SKM-1 treated with dmso at 0.1 percent for 144 hours (cell line): ENCODE data around the gene AAMP.
"Not testable (repeated sequence)": the region's sequence is repeated elsewhere in the genome, so short reads cannot be mapped to it uniquely, and the experiment has no call there.

Experiments used
- DNase-seq: peaks from one replicate; lab custom pipeline; 2025; ENCODE audit not compliant: unreplicated experiment; lab: John Stamatoyannopoulos, UW

The AAMP gene

DNA sequence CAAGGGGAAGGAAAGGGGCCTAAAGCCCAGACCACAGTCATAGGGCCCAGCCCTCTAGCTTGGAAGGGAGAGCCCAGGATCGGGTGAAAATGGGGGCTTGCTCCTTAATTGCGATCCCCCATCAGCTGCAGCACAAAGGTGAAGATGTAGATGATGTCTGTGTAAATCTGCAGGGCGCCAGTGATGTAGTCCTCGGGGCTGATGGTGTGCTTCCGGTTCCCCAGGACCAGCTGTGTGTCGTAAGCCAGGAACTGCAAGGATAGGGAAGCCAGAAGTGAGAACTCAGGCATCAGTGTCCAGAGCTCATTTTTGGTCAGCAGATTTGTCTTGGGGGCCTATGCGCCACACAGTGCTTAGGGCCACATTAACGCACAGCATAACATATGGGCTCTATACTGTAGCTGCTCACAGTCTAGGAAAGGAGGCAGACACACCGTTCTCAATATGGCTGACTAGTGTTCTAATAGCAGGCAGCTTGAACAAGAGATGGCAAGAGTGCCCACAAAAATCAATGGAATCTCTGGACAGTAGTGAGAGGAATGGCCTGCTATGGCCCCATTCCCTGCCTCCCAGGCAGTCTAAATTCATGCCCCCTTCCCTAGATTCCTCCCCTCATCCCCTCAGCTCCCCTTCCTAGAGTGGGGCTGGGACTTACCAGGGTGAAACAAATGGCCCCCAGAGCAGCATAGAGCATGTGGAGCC, 5.6 kb upstream of the AAMP start:
- no peak for DNase-seq

- no peak for DNase-seq
These were observed 4.6 kb upstream of the AAMP start for GRCh38 chr2:218274586-218274985.

DNA sequence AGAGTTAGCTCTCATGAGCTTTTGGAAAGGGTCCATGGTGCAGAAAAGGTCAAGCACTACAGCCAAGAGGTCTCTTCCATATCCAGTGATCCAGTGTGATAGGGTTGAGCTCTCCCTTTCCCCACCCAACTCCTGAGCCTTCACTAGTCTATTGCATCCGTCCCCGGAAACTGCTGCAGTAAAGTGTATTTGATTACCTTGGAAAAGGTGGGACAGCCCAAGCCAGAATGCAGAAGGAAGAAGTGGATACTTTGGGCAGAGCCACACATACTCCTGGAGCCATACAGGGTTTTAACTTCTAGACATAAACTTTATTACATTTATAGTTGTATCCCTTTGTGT, 3.9 kb upstream of the AAMP start:
- no peak for DNase-seq

- not testable (repeated sequence) for DNase-seq
These were observed 3.4 kb upstream of the AAMP start for GRCh38 chr2:218273214-218273907.

DNA sequence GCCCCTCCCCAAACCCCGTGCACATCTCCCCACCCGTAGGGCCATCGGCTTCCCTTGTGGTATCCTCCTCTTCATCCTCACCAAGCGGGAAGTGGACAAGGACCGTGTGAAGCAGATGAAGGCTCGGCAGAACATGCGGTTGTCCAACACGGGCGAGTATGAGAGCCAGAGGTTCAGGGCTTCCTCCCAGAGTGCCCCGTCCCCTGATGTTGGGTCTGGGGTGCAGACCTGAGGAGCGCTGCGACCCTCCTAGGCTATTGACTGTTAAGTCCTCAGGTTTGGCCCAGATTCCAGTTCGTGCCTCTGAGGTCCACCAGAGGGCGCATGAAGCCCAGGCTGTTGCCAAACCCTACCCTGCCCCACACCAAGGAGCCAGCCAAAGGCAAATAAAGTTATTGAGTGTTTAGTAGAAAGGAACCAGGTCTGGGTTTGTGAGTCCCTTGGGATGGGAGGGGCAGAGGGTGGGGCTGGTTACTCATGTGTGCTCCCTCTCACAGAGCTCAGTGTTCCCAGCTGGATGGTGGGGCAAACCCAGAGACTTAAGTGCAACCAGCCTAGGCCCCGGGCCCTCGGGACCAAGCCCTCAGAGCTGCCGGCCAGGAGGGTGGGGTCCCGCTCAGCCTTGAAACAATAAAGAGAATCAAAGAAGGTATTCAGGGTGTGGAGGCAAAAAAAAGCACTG, 2.7 kb upstream of the AAMP start:
- peak; percentile 68 for DNase-seq

DNA sequence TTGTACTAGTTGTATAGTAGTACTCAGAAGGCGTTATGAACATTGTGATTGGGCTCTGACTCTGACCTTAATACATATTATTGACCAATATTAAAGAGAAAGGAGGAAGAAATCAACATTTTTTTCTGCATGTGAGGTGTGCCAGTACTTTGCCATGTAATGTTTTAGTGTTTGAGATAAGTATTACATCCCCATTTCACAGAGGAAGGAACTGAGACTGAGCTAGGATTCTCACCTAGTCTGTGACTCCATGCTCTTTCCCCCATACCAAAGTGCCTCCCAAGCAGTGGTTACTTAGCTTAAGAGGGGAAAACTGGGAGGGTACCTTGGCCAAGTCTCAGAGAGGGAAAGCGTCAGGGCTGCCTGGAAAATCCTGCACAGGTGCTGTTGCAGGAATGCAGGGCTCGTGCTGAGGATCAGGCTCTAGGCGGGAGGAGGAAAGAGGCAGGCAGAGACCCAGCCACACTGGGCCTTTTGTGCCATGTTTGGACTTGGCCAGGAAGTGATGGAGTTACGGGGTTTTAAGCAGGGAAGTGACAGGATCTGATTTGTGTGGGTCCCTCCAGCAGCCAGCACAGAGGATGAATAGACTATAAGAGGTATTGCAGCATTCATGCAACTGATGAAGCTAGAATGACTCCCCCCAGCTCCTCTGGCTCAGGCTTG, 2.1 kb upstream of the AAMP start:
- DNase-seq = no peak

DNA sequence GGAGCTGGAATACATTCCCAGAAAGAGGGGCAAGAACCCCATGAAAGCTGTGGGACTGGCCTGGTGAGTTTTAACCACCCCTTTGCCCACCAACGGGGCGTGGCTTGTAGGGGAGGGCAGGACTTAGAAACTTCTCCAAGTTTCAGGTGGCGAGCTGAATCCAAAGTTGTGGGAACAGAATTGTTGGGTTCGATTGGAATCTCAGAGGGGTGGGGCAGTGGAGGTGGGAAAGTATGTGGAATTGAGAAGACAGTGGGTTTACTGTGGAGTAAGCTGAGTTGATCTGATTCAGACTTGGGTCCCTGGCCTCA, 1.5 kb upstream of the AAMP start:
- no peak for DNase-seq

DNA sequence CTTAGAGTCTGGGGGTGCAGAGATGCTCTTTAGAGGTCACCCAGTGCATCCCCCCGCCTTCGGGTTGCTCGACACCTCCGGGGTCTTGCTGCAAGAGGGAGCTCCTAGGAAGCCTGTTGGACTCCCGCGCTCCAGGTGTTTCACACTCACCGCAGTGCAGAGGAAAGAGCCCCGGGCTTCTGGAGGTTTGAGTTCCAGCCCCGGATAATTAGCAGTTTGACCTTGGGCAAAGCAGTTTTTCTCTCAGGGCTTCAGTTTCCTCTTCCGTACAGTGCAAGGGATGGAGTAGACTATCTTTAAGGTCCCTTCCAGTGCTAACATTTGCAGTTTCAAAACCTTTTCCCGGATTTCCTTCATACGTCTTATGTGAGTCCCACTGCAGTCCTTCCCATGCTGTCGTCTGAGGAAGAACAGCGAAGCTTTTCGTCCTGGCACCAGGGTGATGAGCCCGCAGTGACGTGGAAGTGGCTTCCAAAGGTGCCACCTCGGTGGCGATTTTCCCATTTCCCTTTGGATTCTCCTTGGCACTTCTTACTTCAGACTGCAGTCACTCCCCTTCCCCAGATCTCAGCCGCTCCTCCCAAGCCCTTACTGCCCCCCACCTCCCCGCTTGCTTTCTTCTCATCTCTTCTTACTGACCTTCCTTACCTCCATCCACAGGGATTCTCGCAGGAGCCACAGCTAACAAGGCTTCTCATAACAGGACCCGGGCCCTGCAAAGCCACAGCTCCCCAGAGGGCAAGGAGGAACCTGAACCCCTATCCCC, 967 bp upstream of the AAMP start:
- DNase-seq = no peak

DNA sequence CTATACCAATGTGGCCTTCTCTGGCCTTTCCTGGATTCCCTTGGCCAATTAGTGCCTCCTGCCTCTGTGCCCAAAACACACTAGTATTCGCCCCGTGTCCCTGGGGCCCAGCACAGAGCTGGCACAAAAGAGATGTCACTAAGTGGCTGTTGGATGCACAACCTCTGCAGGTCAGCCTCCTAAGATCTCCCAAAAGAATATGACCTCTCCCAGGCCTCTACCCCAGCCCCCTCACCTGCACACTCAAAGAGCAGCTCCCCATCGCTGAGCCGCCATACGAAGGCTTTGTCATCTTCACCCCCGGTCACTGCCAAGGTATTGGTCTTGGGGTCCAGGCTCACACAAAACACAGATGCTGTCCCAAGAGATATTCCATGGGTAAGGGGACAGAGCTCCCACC, 2.7 kb downstream of the AAMP start:
- DNase-seq = no peak

DNA sequence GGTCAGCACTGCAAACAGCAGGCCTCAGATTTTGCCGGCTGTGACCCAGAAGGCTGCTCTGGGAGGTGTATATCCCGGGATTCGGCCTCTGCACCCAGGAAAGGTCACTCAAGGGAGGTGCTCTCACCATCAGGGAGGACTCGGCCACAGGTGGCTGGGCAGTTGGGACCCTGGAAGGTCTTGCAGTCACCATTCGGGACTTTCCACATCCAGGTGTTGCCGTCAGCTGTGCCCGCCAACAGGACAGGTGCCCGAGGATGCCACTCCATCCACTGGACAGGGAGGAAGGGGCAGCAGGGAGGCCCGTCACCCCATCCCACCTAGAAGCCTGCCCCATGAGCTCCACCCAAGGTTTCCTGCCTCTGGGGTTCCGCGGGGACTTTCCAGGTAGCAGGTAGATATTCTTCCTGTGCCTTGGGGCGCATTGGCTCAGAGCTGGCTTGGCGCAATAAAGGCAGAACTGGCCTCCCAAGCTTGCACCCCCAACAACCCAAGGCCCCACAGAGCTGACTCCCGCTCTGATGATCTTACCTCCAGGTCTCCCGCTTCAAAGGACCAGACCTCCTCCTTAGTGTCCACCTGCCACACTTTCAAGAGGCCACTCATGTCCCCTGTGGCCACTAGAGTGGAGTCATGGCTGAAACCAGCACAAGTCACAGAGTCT, 3.5 kb downstream of the AAMP start:
- DNase-seq = no peak

DNA sequence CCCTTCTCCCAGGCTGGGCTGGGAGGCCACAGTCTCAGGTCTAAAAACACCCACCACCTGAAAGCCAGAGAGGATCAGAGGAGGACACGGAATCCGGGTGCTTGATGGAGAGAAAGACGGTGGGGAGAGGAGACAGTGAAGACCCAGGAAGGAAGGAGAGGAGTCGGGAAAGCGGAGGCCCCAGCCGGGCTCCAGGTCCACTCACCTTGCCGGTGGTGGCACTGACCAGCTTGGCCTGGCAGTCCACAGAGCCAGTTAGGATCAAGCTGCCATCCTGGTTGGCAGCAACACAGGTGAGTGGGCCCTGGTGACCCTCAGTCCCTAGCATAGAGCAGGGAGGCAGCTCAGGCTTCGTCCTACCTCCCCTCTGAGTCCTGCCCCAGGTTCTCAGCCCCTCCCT, 4.3 kb downstream of the AAMP start:
- no peak for DNase-seq

GRCh38 chr2:218264773-218265561, 5.0 kb downstream of the AAMP start:
- no peak for DNase-seq

DNA sequence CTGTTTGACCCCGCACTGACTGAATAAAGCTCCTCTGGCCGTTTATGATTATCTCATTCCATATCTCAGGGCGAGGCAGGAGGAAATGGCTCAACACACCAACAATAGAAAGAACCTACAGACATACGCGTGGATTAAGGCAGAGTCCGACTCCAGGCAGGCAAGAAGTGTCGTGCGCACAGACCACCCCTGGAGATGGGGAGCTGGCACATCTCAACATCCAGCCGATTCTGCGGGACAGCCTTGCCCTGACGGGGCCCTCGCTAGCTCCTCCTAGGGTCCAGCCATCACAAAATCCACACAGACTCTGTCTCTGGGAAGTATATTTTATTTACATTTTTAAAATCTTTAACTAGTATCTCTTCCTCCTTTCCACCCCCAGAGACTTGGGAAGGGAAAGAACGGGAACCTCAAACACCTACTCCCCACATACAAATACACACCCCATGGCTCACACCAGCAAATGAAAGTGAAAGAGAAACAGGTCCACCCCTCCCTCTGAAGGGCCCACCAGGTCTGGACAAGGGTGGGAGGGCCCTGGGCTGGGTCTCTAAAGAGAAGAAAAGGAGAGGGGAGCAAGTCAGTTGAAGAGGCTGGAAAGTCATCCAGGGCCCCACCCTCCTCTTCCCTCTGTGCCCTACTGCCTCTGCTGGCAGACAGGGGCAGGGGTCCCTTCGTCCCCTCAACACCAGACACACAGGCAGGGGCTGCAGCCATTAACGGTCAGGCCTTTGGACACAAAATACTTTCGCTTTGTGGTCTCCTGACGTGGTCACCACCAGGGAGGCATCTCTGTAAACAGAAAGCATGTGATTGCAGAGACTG, 5.9 kb downstream of the AAMP start:
- DNase-seq = no peak

GRCh38 chr2:218262631-218263586, 7.0 kb downstream of the AAMP start:
- DNase-seq = no peak

DNA sequence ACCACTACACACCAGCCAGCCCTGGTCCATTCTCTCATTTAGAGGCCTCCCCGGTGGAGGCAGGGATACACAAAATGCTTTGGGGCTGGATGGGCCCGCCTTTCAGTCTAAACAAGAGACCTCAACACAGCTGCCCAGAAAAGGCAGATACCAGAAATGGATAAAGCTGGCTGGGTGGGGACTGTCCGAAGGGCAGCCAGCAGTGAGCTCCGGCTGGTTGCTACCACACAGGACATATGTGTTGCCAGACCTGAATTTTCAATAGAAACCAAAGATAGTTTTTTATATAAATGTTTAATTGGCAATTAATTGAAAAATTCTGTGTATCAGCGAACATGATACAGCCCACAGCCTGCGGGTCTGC, 7.7 kb downstream of the AAMP start:
- DNase-seq = no peak

DNA sequence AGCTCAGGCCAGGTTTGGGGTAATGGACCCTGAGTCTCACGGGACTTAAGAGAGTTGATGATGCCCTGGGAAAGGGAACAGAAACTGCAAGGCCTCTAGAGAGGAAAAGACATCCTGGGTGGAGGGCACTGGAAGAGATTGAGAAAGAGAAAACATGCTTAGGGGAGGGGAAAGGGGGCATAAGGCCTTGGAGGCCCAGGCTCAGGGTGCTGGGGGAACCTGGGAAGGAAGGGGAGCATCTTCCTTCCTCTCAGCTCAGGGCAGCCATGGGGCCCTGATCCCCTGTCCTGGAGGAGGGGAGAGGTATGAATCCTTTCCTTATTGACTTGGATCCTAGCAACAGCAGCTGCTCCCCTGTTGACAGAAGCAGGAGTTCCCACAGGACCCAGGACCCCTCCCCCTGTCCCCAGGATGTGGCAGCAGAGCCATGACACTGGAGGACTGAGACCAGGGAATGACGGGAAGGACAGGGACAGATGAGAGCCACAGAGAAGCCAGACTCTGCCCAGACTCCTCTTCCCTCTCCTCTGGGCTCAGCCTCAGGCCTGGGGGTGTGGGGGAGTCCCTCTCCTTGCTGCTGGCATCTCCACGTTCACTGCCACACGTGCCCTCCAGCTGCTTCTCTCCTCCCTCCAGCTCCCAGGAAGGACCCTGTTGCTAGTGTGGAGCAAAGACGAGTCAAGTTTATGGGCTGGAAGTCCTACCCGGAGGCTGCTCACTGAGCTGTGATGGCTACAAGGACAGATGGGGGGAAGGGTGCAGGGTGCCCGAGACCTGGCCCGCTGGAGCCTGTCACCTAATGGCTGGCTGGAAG, 8.3 kb downstream of the AAMP start:
- DNase-seq = peak; percentile 12

DNA sequence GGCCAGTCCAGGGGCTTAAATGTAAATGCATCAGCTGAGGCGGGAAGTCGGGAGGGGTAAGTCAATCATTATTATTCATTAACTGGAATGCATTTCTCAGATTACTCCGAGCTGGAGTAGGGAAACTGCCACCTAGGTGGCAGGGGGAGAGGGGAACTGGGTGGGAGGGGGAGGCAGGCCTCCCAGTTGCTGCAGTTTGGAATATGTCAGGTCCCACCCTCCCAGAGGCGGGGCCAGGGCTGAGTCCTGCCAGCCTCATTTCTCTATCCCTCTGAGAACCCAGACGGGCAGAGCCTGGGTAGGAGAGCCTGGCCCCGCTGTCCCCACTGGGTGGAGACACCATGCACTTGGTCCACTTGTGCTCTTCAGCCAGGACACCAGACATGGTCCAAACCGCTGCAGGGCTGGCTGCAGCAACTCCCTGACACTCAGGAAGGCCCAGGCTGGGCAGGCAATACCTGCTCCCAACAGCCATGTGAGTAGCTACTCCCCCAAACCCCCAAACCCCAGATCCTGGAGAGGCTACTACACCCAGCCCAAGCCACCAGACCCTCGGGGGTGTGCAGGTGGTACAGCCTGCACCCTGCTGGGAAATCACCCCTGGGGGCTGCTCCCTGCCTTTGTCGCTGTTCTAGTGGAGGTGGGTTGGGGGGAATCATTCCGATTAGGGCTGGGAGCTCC, 9.1 kb downstream of the AAMP start, which contains the start of gene GPBAR1:
TSS of gene GPBAR1 (plus strand) at position 274 of the 681 bp plus-strand sequence. CDS start 1,710 bp downstream, outside the sequence.
- DNase-seq = no peak
